Loucy (cell line): ENCODE results near the gene DACH1.

Experiments
- EZH2phosphoT487 ChIP-seq: fragments of 200-600 bp; IDR thresholded peaks from 2 replicates; pipeline ENCODE4 v1.6.1; 2018; ENCODE audit warnings: antibody characterized with exemption, mild to moderate bottlenecking, moderate library complexity, borderline replicate concordance
- TF ChIP-seq, protein P1 (sequence below): fragments of 200-600 bp; sonication (generic); conservative IDR thresholded peaks from 2 replicates; pipeline ENCODE4 v1.5.1; 2014; ENCODE audit warnings: mild to moderate bottlenecking, antibody characterized with exemption, low read length

DNA sequence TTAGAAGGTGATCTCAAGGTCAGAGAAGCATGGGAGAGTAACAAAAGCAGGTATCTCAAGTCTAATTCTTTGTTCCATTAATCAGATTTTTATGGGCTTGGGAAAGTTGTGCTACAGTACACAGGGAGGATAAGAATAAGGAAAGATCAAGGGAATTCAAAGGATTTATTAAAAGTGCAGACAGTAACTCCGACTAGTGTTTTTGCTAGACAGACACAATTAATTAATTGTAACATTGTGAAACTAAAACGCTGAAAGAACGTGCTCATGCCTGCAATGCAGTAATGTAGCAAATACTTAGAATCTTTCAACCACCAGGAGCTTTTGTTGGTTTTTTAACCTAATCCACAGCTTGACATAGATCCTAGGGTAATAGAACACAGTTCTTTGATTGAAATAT is 221.5 kb downstream of the DACH1 start:
- TF ChIP-seq, protein P1, sequence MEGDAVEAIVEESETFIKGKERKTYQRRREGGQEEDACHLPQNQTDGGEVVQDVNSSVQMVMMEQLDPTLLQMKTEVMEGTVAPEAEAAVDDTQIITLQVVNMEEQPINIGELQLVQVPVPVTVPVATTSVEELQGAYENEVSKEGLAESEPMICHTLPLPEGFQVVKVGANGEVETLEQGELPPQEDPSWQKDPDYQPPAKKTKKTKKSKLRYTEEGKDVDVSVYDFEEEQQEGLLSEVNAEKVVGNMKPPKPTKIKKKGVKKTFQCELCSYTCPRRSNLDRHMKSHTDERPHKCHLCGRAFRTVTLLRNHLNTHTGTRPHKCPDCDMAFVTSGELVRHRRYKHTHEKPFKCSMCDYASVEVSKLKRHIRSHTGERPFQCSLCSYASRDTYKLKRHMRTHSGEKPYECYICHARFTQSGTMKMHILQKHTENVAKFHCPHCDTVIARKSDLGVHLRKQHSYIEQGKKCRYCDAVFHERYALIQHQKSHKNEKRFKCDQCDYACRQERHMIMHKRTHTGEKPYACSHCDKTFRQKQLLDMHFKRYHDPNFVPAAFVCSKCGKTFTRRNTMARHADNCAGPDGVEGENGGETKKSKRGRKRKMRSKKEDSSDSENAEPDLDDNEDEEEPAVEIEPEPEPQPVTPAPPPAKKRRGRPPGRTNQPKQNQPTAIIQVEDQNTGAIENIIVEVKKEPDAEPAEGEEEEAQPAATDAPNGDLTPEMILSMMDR, result no peak
- no peak for TF ChIP-seq EZH2phosphoT487
